HEK293T (cell line): ENCODE measurements around the gene ACAT1.

ENCODE experiments used
- CTCF ChIA-PET: fragments of 350-600 bp; formaldehyde crosslinking; extraction: SDS; loops from one replicate; lab custom pipeline; 2021; ENCODE audit warnings: antibody characterized with exemption, inconsistent platforms; lab: Yijun Ruan, JAX
- POLR2A ChIA-PET: fragments of 350-600 bp; formaldehyde crosslinking; extraction: SDS; loops from one replicate; lab custom pipeline; 2020; ENCODE audit warnings: antibody characterized with exemption, inconsistent platforms; lab: Yijun Ruan, JAX
- DNase-seq: peaks from one replicate; pipeline ENCODE4 v3.0.0; 2012; ENCODE audit warnings: mixed read lengths; ENCODE audit errors: extremely low spot score
- ARNT ChIP-seq: fragments of 450-650 bp; IDR thresholded peaks from 2 replicates; pipeline ENCODE4 v1.6.1; 2017; ENCODE audit warnings: mild to moderate bottlenecking
- BHLHE40 ChIP-seq: fragments of 450-650 bp; IDR thresholded peaks from 2 replicates; pipeline ENCODE4 v1.6.1; 2016; ENCODE audit warnings: mild to moderate bottlenecking, moderate library complexity, borderline replicate concordance
- CTBP1 ChIP-seq: fragments of 450-650 bp; IDR thresholded peaks from 2 replicates; pipeline ENCODE4 v1.6.1; 2016; ENCODE audit warnings: borderline replicate concordance
- ELF4 ChIP-seq: fragments of 450-650 bp; IDR thresholded peaks from 2 replicates; pipeline ENCODE4 v1.6.1; 2017; ENCODE audit warnings: antibody characterized with exemption
- FOXA1 ChIP-seq: fragments of 450-650 bp; IDR thresholded peaks from 2 replicates; pipeline ENCODE4 v1.6.1; 2016; ENCODE audit warnings: mild to moderate bottlenecking
- FOXK2 ChIP-seq: fragments of 450-650 bp; IDR thresholded peaks from 2 replicates; pipeline ENCODE4 v1.6.1; 2016; ENCODE audit warnings: mild to moderate bottlenecking
- FOXM1 ChIP-seq: fragments of 450-650 bp; IDR thresholded peaks from 2 replicates; pipeline ENCODE4 v1.6.1; 2017; ENCODE audit warnings: mild to moderate bottlenecking, borderline replicate concordance
- HDGF ChIP-seq: fragments of 450-650 bp; IDR thresholded peaks from 2 replicates; pipeline ENCODE4 v1.6.1; 2017; ENCODE audit warnings: antibody characterized with exemption, borderline replicate concordance
- L3MBTL2 ChIP-seq: fragments of 450-650 bp; conservative IDR thresholded peaks from 2 replicates; pipeline ENCODE4 v1.6.1; 2016; ENCODE audit warnings: mild to moderate bottlenecking
- LEF1 ChIP-seq: fragments of 450-650 bp; IDR thresholded peaks from 2 replicates; pipeline ENCODE4 v1.6.1; 2017; ENCODE audit warnings: mild to moderate bottlenecking, borderline replicate concordance
- NFRKB ChIP-seq: fragments of 450-650 bp; IDR thresholded peaks from 2 replicates; pipeline ENCODE4 v1.6.1; 2016; ENCODE audit warnings: mild to moderate bottlenecking, moderate library complexity
- PKNOX1 ChIP-seq: fragments of 450-650 bp; IDR thresholded peaks from 2 replicates; pipeline ENCODE4 v1.6.1; 2016
- SP1 ChIP-seq: fragments of 450-650 bp; IDR thresholded peaks from 2 replicates; pipeline ENCODE4 v1.6.1; 2017
- SUZ12 ChIP-seq: fragments of 450-650 bp; IDR thresholded peaks from 2 replicates; pipeline ENCODE4 v1.6.1; 2016; ENCODE audit warnings: mild to moderate bottlenecking
- TARDBP ChIP-seq: fragments of 450-650 bp; IDR thresholded peaks from 2 replicates; pipeline ENCODE4 v1.6.1; 2016
- ZNF384 ChIP-seq: fragments of 450-650 bp; IDR thresholded peaks from 2 replicates; pipeline ENCODE4 v1.6.1; 2016

ACAT1 gene

GRCh38 chr11:108121274-108122155 lies at the start of gene ACAT1:
TSS of gene ACAT1 (plus strand) at chr11:108121567. CDS start at chr11:108121607, 40 bp downstream.
- CTCF ChIA-PET, result interaction anchor here (1.0 kb wide), 1 partner anchor 113 kb away, joined by 3 read pairs; the partner anchor contains the start of gene CUL5
- DNase-seq, result peak; percentile 93
- TF ChIP-seq L3MBTL2 (peak; percentile 95), PKNOX1 (peak; percentile 33; the same call in 1 of the 2 replicates), FOXM1 (no peak), SP1 (no peak), ZNF384 (peak; percentile 69; the same call in 1 of the 2 replicates), FOXA1 (no peak)
- POLR2A ChIA-PET, result interaction anchor here (0.9 to 2.9 kb wide), 2 partner anchors 101 to 113 kb away, joined by 3 to 10 read pairs; partner anchors contain the start of genes ATM, CUL5 and NPAT

- DNase-seq, result no peak
- CTCF ChIA-PET, result no interaction called here
- no peak for TF ChIP-seq ARNT
- no peak for TF ChIP-seq LEF1
- TF ChIP-seq FOXM1, result no peak
- TF ChIP-seq CTBP1, result no peak
- TF ChIP-seq FOXA1, result no peak
- TF ChIP-seq BHLHE40, result no peak
- TF ChIP-seq ZNF384, result no peak
- no peak for TF ChIP-seq L3MBTL2
- no peak for TF ChIP-seq FOXK2
- TF ChIP-seq HDGF, result no peak
- TF ChIP-seq SUZ12, result no peak
- no peak for TF ChIP-seq TARDBP
- POLR2A ChIA-PET, result no interaction called here
Observed at GRCh38 chr11:108084811-108085210, 36.6 kb upstream of the ACAT1 start.

- no peak for TF ChIP-seq FOXM1
- TF ChIP-seq LEF1, result no peak
- no peak for TF ChIP-seq BHLHE40
- TF ChIP-seq SP1, result no peak
- no peak for TF ChIP-seq TARDBP
- ChIA-PET POLR2A (no interaction called here), CTCF (interaction anchor here (0.7 kb wide), 1 partner anchor 323 kb away, joined by 4 read pairs; no protein-coding TSS in a partner anchor)
- DNase-seq, result no peak
Observed at GRCh38 chr11:108085672-108086071, 35.7 kb upstream of the ACAT1 start.

- DNase-seq, result no peak
- CTCF ChIA-PET, result no interaction called here
- POLR2A ChIA-PET, result no interaction called here
- no peak for TF ChIP-seq TARDBP
- no peak for TF ChIP-seq SUZ12
- TF ChIP-seq SP1, result no peak
- TF ChIP-seq ZNF384, result no peak
- no peak for TF ChIP-seq ELF4
- TF ChIP-seq FOXM1, result no peak
- TF ChIP-seq PKNOX1, result no peak
- no peak for TF ChIP-seq L3MBTL2
- TF ChIP-seq CTBP1, result no peak
- TF ChIP-seq FOXA1, result no peak
Observed at GRCh38 chr11:108092134-108092533, 29.2 kb upstream of the ACAT1 start.

GRCh38 chr11:108093128-108093904 lies 28.1 kb upstream of the ACAT1 start:
- TF ChIP-seq SP1, result no peak
- no peak for TF ChIP-seq PKNOX1
- TF ChIP-seq L3MBTL2, result no peak
- no peak for TF ChIP-seq CTBP1
- TF ChIP-seq SUZ12, result no peak
- TF ChIP-seq ZNF384, result no peak
- no peak for TF ChIP-seq FOXA1
- no peak for TF ChIP-seq ELF4
- TF ChIP-seq HDGF, result no peak
- no peak for TF ChIP-seq ARNT
- TF ChIP-seq NFRKB, result no peak
- TF ChIP-seq LEF1, result no peak
- no peak for TF ChIP-seq FOXM1
- no peak for TF ChIP-seq TARDBP
- no peak for TF ChIP-seq BHLHE40
- no peak for TF ChIP-seq FOXK2
- CTCF ChIA-PET, result no interaction called here
- DNase-seq, result no peak
- POLR2A ChIA-PET, result no interaction called here

GRCh38 chr11:108097179-108097578 lies 24.2 kb upstream of the ACAT1 start:
- TF ChIP-seq TARDBP (no peak), ZNF384 (no peak), FOXM1 (no peak), BHLHE40 (no peak), FOXK2 (no peak), SP1 (no peak), SUZ12 (no peak), HDGF (no peak), LEF1 (no peak), ELF4 (no peak), ARNT (no peak), PKNOX1 (no peak), CTBP1 (no peak), NFRKB (no peak)
- no peak for DNase-seq
- ChIA-PET POLR2A (no interaction called here), CTCF (no interaction called here)
